Kidney (tissue), 14 donors: Measurements from ENCODE around the gene C13orf46. TPM values are rescaled to one million over a fixed set of nuclear protein-coding genes. Genes with fewer than 3 reads are reported as not detected.

Source experiments
- DNase-seq, 5 donors: peaks; one replicate each; pipeline ENCODE4 v3.0.0-alpha.2; 2013 to 2020
- FAIRE-seq: peaks from 2 replicates; lab custom pipeline; 2012; peaks lifted over from hg19 to GRCh38; lab: Jason Lieb, UNC
- H3K27ac ChIP-seq, 2 donors: one replicate each; pipeline ENCODE4 v1.7.0; 2013; ENCODE audit warnings: low read depth in 2 of 2, low read length in 2 of 2, inconsistent platforms in 1 of 2
- H3K27me3 ChIP-seq: one replicate; pipeline ENCODE4 v1.7.1; 2013; ENCODE audit warnings: low read length, inconsistent platforms; ENCODE audit not compliant: control insufficient read depth, insufficient read depth
- H3K36me3 ChIP-seq, 3 donors: one replicate each; pipeline versions ENCODE4 v1.7.0 to v1.7.1; 2013; ENCODE audit warnings: low read length in 3 of 3, control low read depth in 1 of 3, inconsistent platforms in 1 of 3; ENCODE audit not compliant: insufficient read depth in 3 of 3, control insufficient read depth in 2 of 3
- H3K4me1 ChIP-seq, 3 donors: one replicate each; pipeline versions ENCODE4 v1.7.0 to v1.7.1; 2013; ENCODE audit warnings: low read length in 3 of 3, inconsistent platforms in 1 of 3, low read depth in 1 of 3; ENCODE audit not compliant: control insufficient read depth in 2 of 3, insufficient read depth in 2 of 3
- H3K4me3 ChIP-seq, 3 donors: one replicate each; pipeline versions ENCODE4 v1.7.0 to v1.8.1; 2013; ENCODE audit warnings: low read length in 3 of 3, control low read depth in 1 of 3, inconsistent platforms in 1 of 3
- H3K9ac ChIP-seq, 3 donors: one replicate each; pipeline versions ENCODE4 v1.7.0 to v1.7.1; 2013; ENCODE audit warnings: low read length in 3 of 3, control low read depth in 1 of 3, inconsistent platforms in 1 of 3
- H3K9me3 ChIP-seq, 3 donors: one replicate each; pipeline versions ENCODE4 v1.7.0 to v1.7.1; 2013; ENCODE audit warnings: low read length in 3 of 3, control low read depth in 1 of 3, inconsistent platforms in 1 of 3; ENCODE audit not compliant: control insufficient read depth in 2 of 3, insufficient read depth in 1 of 3
- CTCF ChIP-seq: IDR thresholded peaks from 3 replicates; pipeline ENCODE4 v1.5.1; 2012; ENCODE audit warnings: mild to moderate bottlenecking, moderate library complexity, borderline replicate concordance; ENCODE audit not compliant: insufficient read depth; ENCODE audit errors: extremely low read depth
- intact Hi-C: fragments of 100-400 bp; cut with DNase I; formaldehyde crosslinking; loops from one replicate; pipeline ENCODE4 v1.11.1; 2022
- polyA plus RNA-seq: library from polyadenylated mRNA; stranded (reverse); fragments of 350-450 nt; fragmentation: Illumina TruSeq; extraction: RNeasy Lipid Tissue Mini Kit (QIAGEN cat#74804); gene quantifications from one replicate; pipeline ENCODE4 v1.2.3, GENCODE V29; 2014; ENCODE audit warnings: low read depth, low replicate concordance; ENCODE audit not compliant: insufficient read depth
- total RNA-seq: library from RNA; stranded (reverse); fragmentation: NEBNext Ultra II Directional; extraction: Animal tissue kit (Norgen Biotek cat#: 25700); gene quantifications from one replicate; pipeline ENCODE4 v1.2.1, GENCODE V29; 2021
- donor health status: control.
- donor health status: control.
- donor health status: control.
- donor health status: control.
- donor health status: control.
- donor health status: DM: yes; HTN: yes; CAD: no.
- donor health status: Normal renal cell carcinoma (clear cell type).

The C13orf46 gene
- total and polyA plus RNA-seq, 2 donors from 2014 or later: 1.1 TPM; not detected in 1

- Histone ChIP-seq H3K27ac (no peak overlapping the region), H3K4me3 (no peak overlapping the region), H3K36me3 (no peaks in the 10 kb centered on the region), H3K4me1 (no peaks in the 10 kb centered on the region), H3K27me3 (no peaks in the 10 kb centered on the region), H3K9me3 (peaks cover 0 to 9% (median 0%) of the 10 kb centered on the region in 3 donors), H3K9ac (no peak overlapping the region)
- intact Hi-C loops: no loop called here
- no peak for FAIRE-seq
- no peak for TF ChIP-seq CTCF
- peak in 1 of 5 donors; percentile 19 for DNase-seq
Measured at GRCh38 chr13:113920606-113921286, 53.1 kb downstream of the C13orf46 start.

- no peak overlapping the region for H3K27ac ChIP-seq
- no peak overlapping the region for H3K9ac ChIP-seq
- FAIRE-seq: no peak
- no peak for TF ChIP-seq CTCF
- intact Hi-C loops: no loop called here
- no peaks in the 10 kb centered on the region for H3K4me1 ChIP-seq
- H3K36me3 ChIP-seq: no peaks in the 10 kb centered on the region
- H3K4me3 ChIP-seq: no peak overlapping the region
- H3K27me3 ChIP-seq: no peaks in the 10 kb centered on the region
- peaks cover 0 to 9% (median 0%) of the 10 kb centered on the region in 3 donors for H3K9me3 ChIP-seq
- DNase-seq: peak in 3 of 5 donors; percentile 14 to 54 (median 33)
Measured at GRCh38 chr13:113919761-113920559, 53.9 kb downstream of the C13orf46 start.

GRCh38 chr13:113918981-113919701 is 54.7 kb downstream of the C13orf46 start:
- H3K27ac ChIP-seq: no peak overlapping the region
- FAIRE-seq: no peak
- no peaks in the 10 kb centered on the region for H3K36me3 ChIP-seq
- H3K9ac ChIP-seq: no peak overlapping the region
- no peak overlapping the region for H3K4me3 ChIP-seq
- no peak for TF ChIP-seq CTCF
- intact Hi-C loops: no loop called here
- no peaks in the 10 kb centered on the region for H3K4me1 ChIP-seq
- peaks cover 0 to 9% (median 0%) of the 10 kb centered on the region in 3 donors for H3K9me3 ChIP-seq
- DNase-seq: peak in 1 of 5 donors; percentile 6
- no peaks in the 10 kb centered on the region for H3K27me3 ChIP-seq
